WERI-Rb-1 (cell line): ENCODE measurements around the gene SEMA3B.

Experiments used
- DNase-seq: peaks from one replicate; pipeline ENCODE4 v3.0.0-alpha.2; 2020
- H3K27ac ChIP-seq: fragments of 250-450 bp; sonication (Bioruptor Pico); 2 replicates; pipeline ENCODE4 v1.5.1; 2020; ENCODE audit warnings: mild to moderate bottlenecking, moderate library complexity
- H3K27me3 ChIP-seq: fragments of 250-450 bp; sonication (Bioruptor Pico); 2 replicates; pipeline ENCODE4 v1.5.1; 2021; ENCODE audit warnings: mild to moderate bottlenecking, low read depth, moderate library complexity; ENCODE audit not compliant: insufficient read depth, severe bottlenecking
- H3K36me3 ChIP-seq: fragments of 250-450 bp; sonication (Bioruptor Pico); 2 replicates; pipeline ENCODE4 v1.5.1; 2020; ENCODE audit warnings: mild to moderate bottlenecking, moderate library complexity
- H3K4me3 ChIP-seq: 2 replicates; pipeline ENCODE4 v1.5.1; 2011; ENCODE audit warnings: low read depth, mild to moderate bottlenecking, control low read depth, low read length
- H3K9me3 ChIP-seq: fragments of 250-450 bp; sonication (Bioruptor Pico); 2 replicates; pipeline ENCODE4 v1.5.1; 2021; ENCODE audit warnings: mild to moderate bottlenecking, moderate library complexity; ENCODE audit not compliant: severe bottlenecking
- CTCF ChIP-seq: IDR thresholded peaks from 2 replicates; pipeline ENCODE4 v1.5.1; 2011; ENCODE audit warnings: low read depth, mild to moderate bottlenecking, control low read depth, inconsistent platforms, low read length

The SEMA3B gene

DNA sequence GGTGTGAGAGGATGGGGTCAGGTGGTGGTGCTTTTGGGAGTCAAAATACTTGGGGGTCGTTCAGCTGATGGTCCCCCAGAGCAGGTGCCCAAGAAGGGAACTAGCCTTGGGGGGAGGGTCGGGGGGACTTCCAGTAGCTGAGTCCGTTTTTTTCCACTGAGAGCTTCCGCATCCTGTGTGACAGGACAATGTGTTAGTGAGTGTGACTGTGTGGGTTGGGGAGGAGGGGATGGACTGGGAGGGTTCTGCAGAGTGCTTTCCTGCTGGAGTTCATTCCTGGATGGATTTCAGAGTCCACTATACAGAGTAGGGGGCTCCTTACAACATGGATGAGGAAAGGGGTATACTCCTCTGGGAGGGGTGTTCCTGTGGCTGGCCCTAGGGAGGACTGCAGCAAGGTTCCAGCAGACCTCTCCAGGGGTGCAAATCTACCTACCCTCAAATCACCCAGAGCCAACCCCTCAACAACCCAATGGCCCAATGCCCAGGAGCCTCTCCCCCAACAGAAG, 54.2 kb downstream of the SEMA3B start:
- peaks cover 46% of the 10 kb centered on the region for H3K36me3 ChIP-seq
- no peak overlapping the region for H3K4me3 ChIP-seq
- DNase-seq = no peak
- TF ChIP-seq CTCF = no peak
- no peak overlapping the region for H3K27ac ChIP-seq
- H3K9me3 ChIP-seq = no peaks in the 10 kb centered on the region
- no peaks in the 10 kb centered on the region for H3K27me3 ChIP-seq

DNA sequence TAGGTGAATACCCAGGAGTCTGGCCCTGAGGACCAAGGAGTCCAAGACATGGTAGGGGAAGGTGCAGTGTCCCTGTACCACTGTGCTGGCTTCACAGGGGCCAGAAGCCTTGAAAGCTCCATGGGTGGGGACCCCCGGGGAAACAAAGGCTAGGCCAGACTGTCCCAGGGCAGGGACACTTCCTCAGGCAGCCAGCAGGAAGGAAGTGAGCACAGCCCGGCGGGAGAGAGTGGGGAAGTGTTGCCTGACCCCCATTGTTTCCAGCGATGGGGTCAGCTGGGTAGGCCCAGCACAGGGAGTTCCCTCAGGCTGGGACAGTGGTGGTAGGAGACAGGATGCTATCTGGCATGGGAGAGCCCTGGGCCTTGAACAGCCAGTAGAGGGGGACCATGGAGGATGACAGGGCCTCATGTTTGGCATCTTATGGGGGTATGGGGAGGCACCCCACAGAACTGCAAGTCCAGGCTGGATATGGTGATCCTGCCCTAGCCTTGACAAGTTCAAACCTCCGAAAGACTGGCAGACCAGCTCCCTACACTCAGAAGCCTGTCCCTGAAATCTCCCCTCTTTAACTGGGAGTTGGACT, 54.8 kb downstream of the SEMA3B start:
- Histone ChIP-seq H3K9me3 (no peaks in the 10 kb centered on the region), H3K27ac (no peak overlapping the region), H3K4me3 (no peak overlapping the region), H3K27me3 (no peaks in the 10 kb centered on the region), H3K36me3 (peaks cover 41% of the 10 kb centered on the region)
- no peak for DNase-seq
- no peak for TF ChIP-seq CTCF

- TF ChIP-seq CTCF = peak; percentile 90
- Histone ChIP-seq H3K4me3 (no peak overlapping the region), H3K27ac (no peak overlapping the region), H3K27me3 (no peaks in the 10 kb centered on the region), H3K36me3 (peaks cover 37% of the 10 kb centered on the region), H3K9me3 (no peaks in the 10 kb centered on the region)
- peak; percentile 88 for DNase-seq
Observed at GRCh38 chr3:50324351-50325112, 55.6 kb downstream of the SEMA3B start.

GRCh38 chr3:50325113-50325480, 56.1 kb downstream of the SEMA3B start:
- no peak overlapping the region for H3K4me3 ChIP-seq
- DNase-seq = no peak
- no peak overlapping the region for H3K27ac ChIP-seq
- H3K27me3 ChIP-seq = no peaks in the 10 kb centered on the region
- H3K9me3 ChIP-seq = no peaks in the 10 kb centered on the region
- H3K36me3 ChIP-seq = peaks cover 37% of the 10 kb centered on the region
- TF ChIP-seq CTCF = no peak

- H3K36me3 ChIP-seq = peaks cover 42% of the 10 kb centered on the region
- H3K4me3 ChIP-seq = no peak overlapping the region
- no peak overlapping the region for H3K27ac ChIP-seq
- no peak for TF ChIP-seq CTCF
- no peak for DNase-seq
- H3K9me3 ChIP-seq = no peaks in the 10 kb centered on the region
- no peaks in the 10 kb centered on the region for H3K27me3 ChIP-seq
Observed at GRCh38 chr3:50325497-50326181, 56.7 kb downstream of the SEMA3B start.
